HUES6 (cell line): ENCODE data around the gene LRIG1.
"Not testable (repeated sequence)": the region's sequence is repeated elsewhere in the genome, so short reads cannot be mapped to it uniquely, and the experiment has no call there.

Experiments
- H3K27ac ChIP-seq: 2 replicates; pipeline ENCODE4 v1.7.0; 2013; ENCODE audit warnings: low read depth, mild to moderate bottlenecking, low read length, inconsistent platforms
- H3K27me3 ChIP-seq: 2 replicates; pipeline ENCODE4 v1.6.1; 2013; ENCODE audit warnings: low read length; ENCODE audit not compliant: control insufficient read depth, insufficient read depth
- H3K36me3 ChIP-seq: 2 replicates; pipeline ENCODE4 v1.6.1; 2013; ENCODE audit warnings: low read length; ENCODE audit not compliant: control insufficient read depth, insufficient read depth
- H3K4me1 ChIP-seq: 2 replicates; pipeline ENCODE4 v1.6.1; 2013; ENCODE audit warnings: low read length; ENCODE audit not compliant: control insufficient read depth, insufficient read depth
- H3K4me3 ChIP-seq: 2 replicates; pipeline ENCODE4 v1.5.1; 2013; ENCODE audit warnings: low read depth, low read length
- H3K9ac ChIP-seq: one replicate; pipeline ENCODE4 v1.6.1; 2013; ENCODE audit warnings: mild to moderate bottlenecking, low read length
- H3K9me3 ChIP-seq: 2 replicates; pipeline ENCODE4 v1.6.1; 2013; ENCODE audit warnings: low read depth, low read length; ENCODE audit not compliant: control insufficient read depth, insufficient read depth

Gene LRIG1

DNA sequence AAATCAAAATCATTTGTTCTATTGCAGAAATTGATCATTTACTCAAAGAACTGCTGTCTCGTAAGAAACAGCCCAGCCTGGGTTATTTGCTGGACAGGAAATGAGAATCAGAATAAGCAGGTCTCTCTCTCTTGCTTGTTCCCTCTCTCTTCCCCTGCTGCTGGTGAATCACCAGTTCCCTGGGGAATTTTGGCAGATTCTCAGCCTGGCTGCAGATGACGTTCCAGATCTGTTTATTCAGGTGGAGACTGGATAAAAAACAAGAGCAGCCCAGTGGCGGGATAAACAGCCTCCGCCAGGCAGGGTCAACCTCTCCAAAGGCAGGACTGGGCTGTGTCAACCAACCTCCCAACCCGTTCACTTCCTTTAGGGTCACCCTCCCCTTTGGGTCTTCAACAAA, 72.1 kb downstream of the LRIG1 start:
- peaks cover 14% of the 10 kb centered on the region for H3K36me3 ChIP-seq
- no peak overlapping the region for H3K9ac ChIP-seq
- H3K27ac ChIP-seq: no peak overlapping the region
- H3K4me3 ChIP-seq: no peak overlapping the region
- H3K27me3 ChIP-seq: no peaks in the 10 kb centered on the region
- H3K9me3 ChIP-seq: peaks cover 10% of the 10 kb centered on the region
- peaks cover 23% of the 10 kb centered on the region for H3K4me1 ChIP-seq

DNA sequence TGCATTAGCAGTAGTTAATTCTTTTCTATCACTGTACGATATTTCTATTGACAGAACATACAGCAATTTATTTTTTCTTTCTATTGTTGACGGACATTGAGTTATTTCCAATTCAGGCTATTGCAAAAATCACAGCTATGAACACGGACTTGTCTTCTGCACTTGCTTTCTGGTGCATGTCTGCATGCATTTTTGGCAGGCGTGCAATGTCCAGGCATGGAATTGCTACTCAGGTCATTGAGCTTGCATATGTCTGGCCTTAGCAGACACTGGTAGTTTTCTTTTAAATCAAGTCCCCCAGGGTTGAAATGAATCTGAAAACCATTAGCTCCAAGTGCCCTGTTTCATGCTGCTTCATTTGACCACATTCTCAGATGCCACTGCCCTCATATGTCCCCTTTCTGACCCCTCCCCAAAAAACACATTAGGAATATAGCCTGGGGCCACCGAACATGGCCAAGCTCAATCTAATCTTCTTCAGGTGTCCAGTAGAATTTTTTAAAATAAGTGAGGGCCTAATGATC, 72.8 kb downstream of the LRIG1 start:
- Histone ChIP-seq H3K4me3 (no peak overlapping the region), H3K27me3 (no peaks in the 10 kb centered on the region), H3K9ac (no peak overlapping the region), H3K36me3 (peaks cover 17% of the 10 kb centered on the region), H3K9me3 (peaks cover 16% of the 10 kb centered on the region), H3K27ac (no peak overlapping the region), H3K4me1 (peaks cover 20% of the 10 kb centered on the region)

DNA sequence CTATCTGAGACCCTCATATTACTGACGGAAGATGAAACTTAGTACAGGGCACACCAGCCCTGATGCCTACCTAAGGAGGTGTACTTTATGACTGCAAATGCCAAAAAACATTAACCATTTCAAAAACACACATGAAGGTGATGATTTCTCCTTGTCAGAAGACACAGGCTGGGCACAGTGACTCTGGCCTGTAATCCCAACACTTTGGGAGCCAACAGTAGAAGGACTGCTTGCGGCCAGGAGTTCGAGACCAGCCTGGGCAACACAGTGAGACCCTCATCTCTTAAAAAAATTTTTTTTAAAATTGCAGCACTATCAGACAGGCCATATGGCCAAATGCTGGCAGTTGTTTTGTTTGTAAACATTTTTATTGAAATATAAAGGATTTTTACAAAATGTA, 73.5 kb downstream of the LRIG1 start:
- no peaks in the 10 kb centered on the region for H3K27me3 ChIP-seq
- H3K9me3 ChIP-seq: peaks cover 22% of the 10 kb centered on the region
- H3K9ac ChIP-seq: no peak overlapping the region
- H3K27ac ChIP-seq: no peak overlapping the region
- peaks cover 15% of the 10 kb centered on the region for H3K36me3 ChIP-seq
- H3K4me1 ChIP-seq: peaks cover 20% of the 10 kb centered on the region
- H3K4me3 ChIP-seq: no peak overlapping the region

DNA sequence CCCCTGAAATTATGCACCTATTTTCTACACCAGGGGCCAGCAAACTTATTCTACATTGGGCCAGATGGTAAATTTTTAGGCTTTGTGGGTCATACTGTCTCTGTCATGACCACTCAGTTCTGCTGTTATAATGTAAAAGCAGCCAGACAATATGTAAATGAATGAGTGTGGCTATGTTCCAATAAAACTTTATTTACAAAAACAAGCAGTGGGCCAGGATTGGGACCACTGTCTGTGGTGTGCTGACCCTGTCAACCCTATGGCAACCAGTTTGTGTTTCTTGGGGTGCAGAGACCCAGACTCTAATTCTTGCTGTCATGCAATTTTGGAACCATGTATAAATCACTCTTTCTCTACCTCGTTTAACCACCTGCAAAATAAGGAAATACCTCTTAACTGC, 74.7 kb downstream of the LRIG1 start:
- Histone ChIP-seq H3K9ac (no peak overlapping the region), H3K9me3 (peaks cover 34% of the 10 kb centered on the region), H3K27me3 (no peaks in the 10 kb centered on the region), H3K4me3 (no peak overlapping the region), H3K27ac (no peak overlapping the region), H3K36me3 (peaks cover 15% of the 10 kb centered on the region), H3K4me1 (peaks cover 19% of the 10 kb centered on the region)

DNA sequence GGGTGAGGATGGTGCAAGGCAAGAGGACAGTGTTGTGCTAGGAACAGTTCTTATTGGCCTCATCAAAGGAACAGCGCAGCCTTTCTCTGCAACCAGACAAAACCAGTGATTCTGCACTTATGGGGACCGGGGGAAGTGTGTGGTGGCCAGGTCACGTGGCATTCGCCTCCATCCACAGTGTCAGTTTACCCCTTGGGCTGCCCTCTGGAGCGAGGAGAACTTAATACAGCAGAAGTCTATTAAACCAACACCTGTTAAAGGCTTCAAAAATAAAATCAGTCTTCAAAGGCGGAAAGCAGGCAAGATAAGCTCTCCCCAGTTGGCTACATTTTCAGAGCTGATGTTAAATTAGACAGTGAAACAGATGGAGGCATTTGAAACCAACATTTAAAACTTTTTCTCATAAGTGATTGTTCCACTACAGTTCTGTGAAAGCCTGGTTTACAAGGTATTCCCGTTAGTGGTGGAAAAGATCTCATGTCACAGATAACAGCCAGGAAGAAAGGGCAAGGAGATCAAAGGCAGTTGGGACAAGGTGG, 75.2 kb downstream of the LRIG1 start:
- peaks cover 39% of the 10 kb centered on the region for H3K9me3 ChIP-seq
- H3K27me3 ChIP-seq: no peaks in the 10 kb centered on the region
- H3K9ac ChIP-seq: no peak overlapping the region
- H3K4me3 ChIP-seq: no peak overlapping the region
- H3K27ac ChIP-seq: no peak overlapping the region
- peaks cover 14% of the 10 kb centered on the region for H3K4me1 ChIP-seq
- peaks cover 18% of the 10 kb centered on the region for H3K36me3 ChIP-seq

DNA sequence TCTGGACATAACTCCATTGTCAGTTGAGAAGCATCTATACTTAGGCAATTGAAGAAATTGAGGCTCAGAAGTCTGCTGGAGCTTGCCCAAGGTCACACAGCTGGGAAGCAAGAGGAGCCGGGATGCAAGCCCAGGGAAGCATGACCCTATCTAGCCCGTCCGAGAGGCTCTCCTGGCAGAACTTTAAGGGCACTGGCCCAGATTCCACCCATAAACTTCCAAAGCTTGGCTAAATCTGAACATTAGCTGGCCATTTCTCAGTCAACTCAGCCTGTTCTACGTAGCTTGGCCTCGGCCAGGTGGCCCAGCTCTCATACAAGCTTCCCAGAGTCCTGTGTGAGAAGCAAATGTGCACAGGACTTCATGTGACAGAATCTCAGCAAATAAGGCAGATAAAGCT, 75.8 kb downstream of the LRIG1 start:
- Histone ChIP-seq H3K27ac (no peak overlapping the region), H3K36me3 (peaks cover 24% of the 10 kb centered on the region), H3K27me3 (no peaks in the 10 kb centered on the region)

DNA sequence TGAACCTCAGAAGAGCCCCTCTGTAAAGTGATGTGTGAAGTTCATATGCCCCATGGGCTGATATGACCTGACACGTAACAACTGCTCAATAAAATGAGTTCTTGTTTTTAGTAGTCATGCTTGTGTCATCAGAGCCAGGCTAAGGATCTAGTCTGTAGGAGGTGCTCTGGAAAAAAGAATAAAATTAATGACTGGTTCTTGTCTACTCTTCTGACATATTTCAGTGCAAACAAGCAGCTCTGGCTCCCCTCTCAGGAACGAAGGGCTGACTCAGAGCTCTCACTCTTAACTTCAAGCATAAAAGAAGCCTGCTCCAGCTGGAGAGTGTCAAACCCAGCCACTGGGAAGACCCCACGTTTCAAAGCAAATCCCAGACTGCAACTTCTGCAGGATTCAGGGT, 77.0 kb downstream of the LRIG1 start:
- H3K9me3 ChIP-seq: peaks cover 53% of the 10 kb centered on the region
- no peak overlapping the region for H3K4me3 ChIP-seq
- H3K4me1 ChIP-seq: peaks cover 11% of the 10 kb centered on the region
- H3K9ac ChIP-seq: no peak overlapping the region
- no peak overlapping the region for H3K27ac ChIP-seq
- H3K36me3 ChIP-seq: peaks cover 34% of the 10 kb centered on the region
- no peaks in the 10 kb centered on the region for H3K27me3 ChIP-seq

More for the DNA sequence above, 75.8 kb downstream of the LRIG1 start:
- no peak overlapping the region for H3K4me3 ChIP-seq
- H3K9me3 ChIP-seq: peaks cover 45% of the 10 kb centered on the region
- peaks cover 9% of the 10 kb centered on the region for H3K4me1 ChIP-seq
- no peak overlapping the region for H3K9ac ChIP-seq

DNA sequence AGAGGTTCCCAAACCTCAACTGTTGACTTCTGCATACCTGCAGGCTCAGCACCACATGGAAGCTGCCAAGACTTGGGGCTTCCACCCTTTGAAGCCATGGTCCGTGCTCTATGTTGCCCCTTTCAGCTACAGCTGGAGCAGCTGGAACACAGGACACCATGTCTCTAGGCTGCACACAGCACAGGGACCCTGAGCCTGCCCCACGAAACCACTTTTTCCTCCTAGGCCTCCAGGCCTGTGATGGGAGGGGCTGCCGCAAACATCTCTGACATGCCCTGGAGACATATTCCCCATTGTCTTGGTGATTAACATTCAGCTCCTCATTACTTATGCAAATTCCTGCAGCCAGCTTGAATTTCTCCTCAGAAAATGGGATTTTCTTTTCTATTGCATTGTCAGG, 78.9 kb downstream of the LRIG1 start:
- not testable (repeated sequence) for H3K4me3 ChIP-seq, H3K9ac ChIP-seq, H3K27me3 ChIP-seq, H3K27ac ChIP-seq
- Histone ChIP-seq H3K4me1 (peaks cover 12% of the 10 kb centered on the region), H3K36me3 (peaks cover 42% of the 10 kb centered on the region), H3K9me3 (peaks cover 53% of the 10 kb centered on the region)

DNA sequence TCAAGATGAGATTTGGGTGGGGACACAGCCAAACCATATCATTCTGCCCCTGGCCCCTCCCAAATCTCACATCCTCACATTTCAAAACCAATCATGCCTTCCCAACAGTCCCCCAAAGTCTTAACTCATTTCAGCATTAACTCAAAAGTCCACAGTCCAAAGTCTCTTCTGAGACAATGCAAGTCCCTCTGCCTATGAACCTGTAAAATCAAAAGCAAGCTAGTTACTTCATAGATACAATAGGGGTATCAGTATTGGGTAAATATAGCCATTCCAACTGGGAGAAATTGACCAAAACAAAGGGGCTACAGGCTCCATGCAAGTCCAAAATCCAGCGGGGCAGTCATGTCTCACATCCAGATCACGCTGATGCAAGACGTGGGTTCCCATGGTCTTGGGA, 79.7 kb downstream of the LRIG1 start:
- H3K9ac ChIP-seq, H3K27ac ChIP-seq, H3K4me3 ChIP-seq, H3K27me3 ChIP-seq: not testable (repeated sequence)
- H3K36me3 ChIP-seq: peaks cover 49% of the 10 kb centered on the region
- peaks cover 53% of the 10 kb centered on the region for H3K9me3 ChIP-seq
- peaks cover 15% of the 10 kb centered on the region for H3K4me1 ChIP-seq

DNA sequence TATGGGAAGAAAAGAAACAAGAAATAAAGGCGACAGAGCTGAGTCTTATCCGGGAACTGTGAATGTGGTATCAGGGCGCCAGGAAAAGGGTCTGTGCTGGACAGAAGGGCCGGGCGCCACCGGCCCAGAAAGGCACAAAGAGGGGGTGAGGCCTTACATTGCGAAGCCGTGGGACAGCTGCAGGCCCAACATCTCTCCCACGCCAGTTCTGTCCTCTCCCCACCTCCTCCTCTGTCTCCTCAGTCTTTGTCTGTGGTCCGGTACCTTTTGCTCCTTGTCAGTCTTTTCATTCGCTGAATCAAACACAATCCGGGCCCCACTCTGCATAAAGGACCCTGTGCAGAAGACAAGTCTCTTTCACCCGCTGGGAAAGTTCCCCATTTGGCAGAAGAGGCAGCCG, 81.8 kb downstream of the LRIG1 start:
- Histone ChIP-seq H3K4me1 (peaks cover 15% of the 10 kb centered on the region), H3K9me3 (peaks cover 46% of the 10 kb centered on the region), H3K27ac (no peak overlapping the region), H3K4me3 (no peak overlapping the region), H3K27me3 (no peaks in the 10 kb centered on the region), H3K9ac (no peak overlapping the region), H3K36me3 (peaks cover 63% of the 10 kb centered on the region)

DNA sequence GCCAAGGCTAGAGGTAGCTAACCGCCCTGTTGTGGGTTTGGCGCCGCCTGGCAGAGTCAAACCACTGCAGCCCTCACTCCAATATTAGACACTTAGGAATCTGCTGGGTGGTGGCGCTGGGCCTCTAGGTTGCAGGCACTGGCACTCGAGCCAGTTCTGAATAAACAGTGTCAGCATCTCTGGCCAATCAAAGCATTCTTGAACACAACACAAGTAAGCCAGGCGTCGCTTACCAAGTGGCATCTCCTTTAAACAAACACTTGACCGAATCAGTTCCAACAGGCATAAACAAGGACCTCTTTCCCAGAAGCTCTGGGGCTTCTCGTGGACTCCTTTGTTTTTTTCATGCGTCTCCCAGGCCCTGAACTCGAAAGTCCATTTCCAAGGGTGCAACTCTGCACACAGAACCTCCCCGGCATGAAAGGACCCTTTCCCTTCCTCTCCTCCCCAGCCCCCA, 82.3 kb downstream of the LRIG1 start:
- H3K9ac ChIP-seq: no peak overlapping the region
- H3K9me3 ChIP-seq: peaks cover 41% of the 10 kb centered on the region
- H3K27ac ChIP-seq: no peak overlapping the region
- peaks cover 15% of the 10 kb centered on the region for H3K4me1 ChIP-seq
- H3K4me3 ChIP-seq: no peak overlapping the region
- no peaks in the 10 kb centered on the region for H3K27me3 ChIP-seq
- H3K36me3 ChIP-seq: peaks cover 64% of the 10 kb centered on the region
